K562 (cell line): ENCODE results near the gene ADSS1. TPM values are rescaled to one million over a fixed set of nuclear protein-coding genes. Genes with fewer than 3 reads are reported as not detected.

Source experiments
- ATAC-seq: fragments of 200-7000 bp; cut with Tn5 transposase; 3 replicates; pipeline ENCODE4 v1.9.1; 2020; ENCODE audit warnings: moderate library complexity
- BruUV-seq: library from RNA; stranded (reverse); fragments of 400-500 nt; replicated peaks from 2 replicates; lab custom pipeline; 2021; lab: Mats Ljungman, UMichigan
- CTCF ChIA-PET: fragments of 300-600 bp; formaldehyde crosslinking; extraction: SDS; loops from one replicate; lab custom pipeline; 2021; ENCODE audit warnings: low intra/inter-chr PET ratio; lab: Yijun Ruan, JAX
- POLR2A ChIA-PET: fragments of 300-600, 350-650 bp; sonication (Branson Sonifier 250); formaldehyde crosslinking; extraction: SDS; loops from one replicate; lab custom pipeline; 2021; ENCODE audit warnings: antibody characterized with exemption, inconsistent platforms; lab: Yijun Ruan, JAX
- DNase-seq, 4 experiments: peaks; one replicate each; pipeline versions ENCODE4 v3.0.0 to v3.0.0-alpha.2; 2011 to 2018; ENCODE audit warnings: low spot score in 3 of 4, mixed read lengths in 3 of 4; ENCODE audit errors: extremely low read depth in 1 of 4
- FAIRE-seq: peaks from 2 replicates; lab custom pipeline; 2011; peaks lifted over from hg19 to GRCh38; lab: Jason Lieb, UNC
- H2AFZ ChIP-seq: 2 replicates; pipeline ENCODE4 v1.6.0; 2011; ENCODE audit warnings: low read depth, low read length, control low read depth, inconsistent platforms
- H3K27ac ChIP-seq: fragments of 200-600 bp; 3 replicates; pipeline ENCODE4 v1.8.0; 2011; ENCODE audit warnings: low read depth, mild to moderate bottlenecking, control low read depth, inconsistent platforms, low read length, moderate library complexity, mixed read lengths; ENCODE audit errors: extremely low read depth
- H3K27me3 ChIP-seq, 2 experiments: fragments of 300-600 bp in 1 of 2; 2 replicates in 1 of 2; 3 replicates in 1 of 2; pipeline versions ENCODE4 v1.6.0 to v1.8.0; 2011; ENCODE audit warnings: inconsistent platforms in 2 of 2, low read length in 2 of 2, mild to moderate bottlenecking in 1 of 2, mixed read lengths in 1 of 2, moderate library complexity in 1 of 2; ENCODE audit not compliant: control insufficient read depth in 2 of 2, insufficient read depth in 2 of 2
- H3K36me3 ChIP-seq: fragments of 300-600 bp; 3 replicates; pipeline ENCODE4 v1.8.0; 2011; ENCODE audit warnings: mild to moderate bottlenecking, low read length, inconsistent platforms; ENCODE audit not compliant: control insufficient read depth, insufficient read depth
- H3K4me1 ChIP-seq, 2 experiments: fragments of 200-600 bp in 1 of 2; replicated peaks in 1 of 2; 2 replicates in 1 of 2; 3 replicates in 1 of 2; pipeline versions ENCODE4 v1.5.1 to v1.8.0; 2011; ENCODE audit warnings: inconsistent platforms in 2 of 2, low read length in 2 of 2, mild to moderate bottlenecking in 1 of 2, mixed read lengths in 1 of 2, moderate library complexity in 1 of 2; ENCODE audit not compliant: control insufficient read depth in 2 of 2, insufficient read depth in 2 of 2
- H3K4me2 ChIP-seq: 2 replicates; pipeline ENCODE4 v1.6.1; 2011; ENCODE audit warnings: low read length, control low read depth, inconsistent platforms, mixed read lengths; ENCODE audit not compliant: insufficient read depth
- H3K4me3 ChIP-seq: fragments of 200-600 bp; sonication (generic), shearing (Covaris generic); 2 replicates; pipeline ENCODE4 v1.5.1; 2016; ENCODE audit warnings: control low read depth, inconsistent platforms
- H3K79me2 ChIP-seq: fragments of 200-600 bp; 3 replicates; pipeline ENCODE4 v1.8.0; 2011; ENCODE audit warnings: low read length, inconsistent platforms; ENCODE audit not compliant: control insufficient read depth, insufficient read depth
- H3K9ac ChIP-seq, 2 experiments: 2 replicates each; pipeline versions ENCODE4 v1.6.0 to v1.6.1; 2011; ENCODE audit warnings: low read depth in 2 of 2, low read length in 2 of 2, control low read depth in 1 of 2, inconsistent platforms in 1 of 2, mild to moderate bottlenecking in 1 of 2, mixed read lengths in 1 of 2; ENCODE audit not compliant: insufficient read depth in 1 of 2
- H3K9me1 ChIP-seq: one replicate; pipeline ENCODE4 v1.6.0; 2011; ENCODE audit warnings: inconsistent platforms, mild to moderate bottlenecking, low read length, moderate library complexity; ENCODE audit not compliant: control insufficient read depth, insufficient read depth
- H3K9me3 ChIP-seq: replicated peaks from 2 replicates; pipeline ENCODE4 v1.5.1; 2011; ENCODE audit warnings: low read depth, low read length, inconsistent platforms; ENCODE audit not compliant: control insufficient read depth, insufficient read depth
- H4K20me1 ChIP-seq: replicated peaks from 2 replicates; pipeline ENCODE4 v1.6.1; 2011; ENCODE audit warnings: low read length, inconsistent platforms, mixed read lengths; ENCODE audit not compliant: control insufficient read depth, insufficient read depth
- ADNP ChIP-seq: fragments of 200-800 bp; sonication (Bioruptor generic); IDR thresholded peaks from 2 replicates; pipeline ENCODE4 v1.6.1; 2016; ENCODE audit warnings: missing genetic modification characterization, missing compliant biosample characterization
- MXI1 ChIP-seq: IDR thresholded peaks from 2 replicates; pipeline ENCODE4 v1.6.1; 2011; ENCODE audit warnings: low read depth, mild to moderate bottlenecking, improper control_type of control experiment, low read length
- WGBS: fragments of 100-300 bp; shearing (Covaris generic); methylation state at CpG from one replicate; pipeline ENCODE4 v1.1.6; 2016; ENCODE audit warnings: low coverage, mixed read lengths; ENCODE audit not compliant: insufficient coverage; ENCODE audit errors: missing lambda C conversion rate; 5-methylcytosine and 5-hydroxymethylcytosine counted together
- in situ Hi-C: fragments of 300-500 bp; cut with MboI; formaldehyde crosslinking; loops from 4 replicates; pipeline ENCODE4 v1.15.0; 2018; ENCODE audit warnings: inconsistent platforms, mixed read lengths
- intact Hi-C: fragments of 100-400 bp; cut with micrococcal nuclease; formaldehyde crosslinking; loops from 2 replicates; pipeline ENCODE4 v1.14.2; 2022
- polyA plus RNA-seq, 8 experiments: library from polyadenylated mRNA; depleted of rRNA in 4 of 8; stranded (reverse) in 5 of 8; unstranded in 3 of 8; fragments of >200 nt; fragmentation: Nextera tagmentation in 2 of 8; fragmentation: Illumina TruSeq in 1 of 8; extraction: Ambion mirVana in 2 of 8; extraction: Trizol in 1 of 8; gene quantifications; 2 replicates each; pipeline versions ENCODE4 v1.2.1 to v1.2.3, GENCODE V29; 2011 to 2014; ENCODE audit warnings: inconsistent platforms in 1 of 8, missing spikeins in 1 of 8
- total RNA-seq, 7 experiments: library from RNA; depleted of rRNA in 6 of 7; stranded (reverse); fragments of >200 nt in 6 of 7; fragmentation: Illumina TruSeq in 2 of 7; extraction: Trizol in 2 of 7; gene quantifications; 2 replicates each; pipeline versions ENCODE4 v1.2.1 to v1.2.3, GENCODE V29; 2011 to 2021; ENCODE audit warnings: low replicate concordance in 1 of 7
- TF ChIP-seq, protein P1 (sequence below): fragments of 250-450 bp; sonication (Bioruptor Pico); IDR thresholded peaks from 2 replicates; pipeline ENCODE4 v1.4.0; 2020; ENCODE audit warnings: mild to moderate bottlenecking, moderate library complexity, borderline replicate concordance

ADSS1 gene
- total and polyA plus RNA-seq, 9 of the 15 experiments (the other 6 are each of a cell fraction or from before 2014, with no cell fraction given): 0.53 to 5.9 (median 3.9) TPM

DNA sequence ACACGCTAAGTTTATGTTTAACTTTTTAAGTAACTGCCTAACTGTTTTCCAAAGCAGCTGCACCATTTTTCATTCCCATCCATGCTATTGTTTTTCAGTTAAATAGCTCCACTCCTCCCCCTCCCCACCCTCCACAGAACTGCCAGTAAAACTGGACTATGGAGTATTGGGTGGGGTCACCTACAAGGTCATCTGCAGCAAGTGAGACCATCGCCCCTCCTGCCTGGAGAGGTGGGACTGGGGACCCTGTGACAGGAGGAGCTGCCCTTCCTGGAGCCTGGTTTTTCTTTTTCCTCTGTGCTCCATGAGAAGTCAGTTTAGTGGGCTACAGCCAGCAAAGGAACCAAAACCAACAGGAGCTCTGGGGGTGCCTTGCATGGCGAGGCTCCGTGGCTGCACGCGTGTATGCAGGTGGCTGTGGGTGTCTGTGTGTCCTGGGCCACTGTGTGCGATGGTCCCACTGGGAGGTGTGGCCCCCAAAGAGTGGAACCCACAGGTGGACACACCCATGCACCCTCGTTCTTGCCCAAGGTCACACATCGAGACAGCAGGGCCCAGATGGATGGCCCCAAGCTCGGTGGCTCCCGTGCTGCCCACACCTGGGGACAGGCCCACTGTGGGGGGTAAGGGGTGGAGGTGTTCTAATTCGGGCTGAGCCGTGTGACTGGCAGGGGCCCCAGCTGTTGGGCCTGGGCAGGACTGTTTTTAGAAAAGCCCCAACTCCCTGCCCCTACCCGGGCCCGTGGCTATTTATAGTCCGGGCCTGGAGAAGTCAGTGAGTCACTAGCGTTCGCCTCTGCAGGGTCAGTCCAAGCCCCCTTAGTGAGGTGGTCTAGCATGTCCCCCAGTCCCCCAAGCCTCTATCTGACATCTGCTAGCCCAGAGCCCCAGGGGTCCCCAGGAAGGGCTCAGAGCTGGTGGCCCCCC, 2.3 kb upstream of the ADSS1 start:
- peaks cover 3% of the 10 kb centered on the region; the same call in 1 of the 2 replicates for H4K20me1 ChIP-seq
- WGBS: 72% methylated on average over 12 of the region's 18 CpGs
- no peaks in the 10 kb centered on the region for H3K9me3 ChIP-seq
- H2AFZ ChIP-seq: no peak overlapping the region
- ChIA-PET CTCF (interaction anchor here (1.1 kb wide), 1 partner anchor 73 kb away, joined by 3 read pairs; no protein-coding TSS in a partner anchor), POLR2A (interaction anchor here (0.6 to 1.1 kb wide), 3 partner anchors 13 to 170 kb away, joined by 3 read pairs; no protein-coding TSS in a partner anchor)
- ATAC-seq (no peak), DNase-seq (no peak), FAIRE-seq (no peak)
- H3K4me3 ChIP-seq: no peak overlapping the region
- H3K27ac ChIP-seq: no peak overlapping the region
- intact Hi-C loops (no loop called here), in situ Hi-C loops (no loop called here)
- no TSS peak for BruUV-seq
- H3K4me1 ChIP-seq: peaks cover 7 to 63% of the 10 kb centered on the region in 2 experiments; a peak in 3 of 5 replicates
- H3K9me1 ChIP-seq: no peaks in the 10 kb centered on the region
- no peaks in the 10 kb centered on the region for H3K27me3 ChIP-seq
- TF ChIP-seq MXI1 (no peak), ADNP (tag) (no peak)
- TF ChIP-seq, protein P1, sequence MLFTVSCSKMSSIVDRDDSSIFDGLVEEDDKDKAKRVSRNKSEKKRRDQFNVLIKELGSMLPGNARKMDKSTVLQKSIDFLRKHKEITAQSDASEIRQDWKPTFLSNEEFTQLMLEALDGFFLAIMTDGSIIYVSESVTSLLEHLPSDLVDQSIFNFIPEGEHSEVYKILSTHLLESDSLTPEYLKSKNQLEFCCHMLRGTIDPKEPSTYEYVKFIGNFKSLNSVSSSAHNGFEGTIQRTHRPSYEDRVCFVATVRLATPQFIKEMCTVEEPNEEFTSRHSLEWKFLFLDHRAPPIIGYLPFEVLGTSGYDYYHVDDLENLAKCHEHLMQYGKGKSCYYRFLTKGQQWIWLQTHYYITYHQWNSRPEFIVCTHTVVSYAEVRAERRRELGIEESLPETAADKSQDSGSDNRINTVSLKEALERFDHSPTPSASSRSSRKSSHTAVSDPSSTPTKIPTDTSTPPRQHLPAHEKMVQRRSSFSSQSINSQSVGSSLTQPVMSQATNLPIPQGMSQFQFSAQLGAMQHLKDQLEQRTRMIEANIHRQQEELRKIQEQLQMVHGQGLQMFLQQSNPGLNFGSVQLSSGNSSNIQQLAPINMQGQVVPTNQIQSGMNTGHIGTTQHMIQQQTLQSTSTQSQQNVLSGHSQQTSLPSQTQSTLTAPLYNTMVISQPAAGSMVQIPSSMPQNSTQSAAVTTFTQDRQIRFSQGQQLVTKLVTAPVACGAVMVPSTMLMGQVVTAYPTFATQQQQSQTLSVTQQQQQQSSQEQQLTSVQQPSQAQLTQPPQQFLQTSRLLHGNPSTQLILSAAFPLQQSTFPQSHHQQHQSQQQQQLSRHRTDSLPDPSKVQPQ (CRISPR knock-in tag): no peak
- peaks cover 13% of the 10 kb centered on the region for H3K79me2 ChIP-seq
- no peaks in the 10 kb centered on the region for H3K36me3 ChIP-seq
- no peak overlapping the region for H3K4me2 ChIP-seq
- peak overlapping the region in 1 of 2 experiments; percentile 14; a peak in 1 of 4 replicates for H3K9ac ChIP-seq
